Neural progenitor cell (in vitro differentiated cells): ENCODE measurements around the gene HAND2. TPM values are rescaled to one million over a fixed set of nuclear protein-coding genes. Genes with fewer than 3 reads are reported as not detected.

ENCODE experiments used
- DNase-seq: peaks from one replicate; pipeline ENCODE4 v3.0.0-alpha.2; 2016; ENCODE audit warnings: low spot score
- H2AFZ ChIP-seq: fragments of 200-600 bp; sonication (generic); replicated peaks from 2 replicates; pipeline ENCODE4 v1.6.1; 2016; ENCODE audit warnings: antibody characterized with exemption
- H3F3A ChIP-seq: fragments of 200-600 bp; sonication (generic); 2 replicates; pipeline ENCODE4 v1.6.1; 2016; ENCODE audit warnings: antibody characterized with exemption, low read depth
- H3K27ac ChIP-seq: fragments of 200-600 bp; sonication (generic); 2 replicates; pipeline ENCODE4 v1.5.1; 2016; ENCODE audit warnings: mild to moderate bottlenecking
- H3K27me3 ChIP-seq: fragments of 200-600 bp; sonication (generic); 2 replicates; pipeline ENCODE4 v1.6.1; 2016; ENCODE audit warnings: mild to moderate bottlenecking, moderate library complexity
- H3K36me3 ChIP-seq: fragments of 200-600 bp; sonication (generic); 2 replicates; pipeline ENCODE4 v1.5.1; 2016
- H3K4me1 ChIP-seq: fragments of 200-600 bp; sonication (generic); 2 replicates; pipeline ENCODE4 v1.6.1; 2016; ENCODE audit warnings: mixed run types
- H3K4me2 ChIP-seq: fragments of 200-600 bp; sonication (generic); 2 replicates; pipeline ENCODE4 v1.6.1; 2016
- H3K4me3 ChIP-seq: fragments of 200-600 bp; sonication (generic); 2 replicates; pipeline ENCODE4 v1.5.1; 2016
- H3K79me2 ChIP-seq: fragments of 200-600 bp; sonication (generic); 2 replicates; pipeline ENCODE4 v1.6.1; 2016; ENCODE audit warnings: low read depth
- H3K9ac ChIP-seq: fragments of 200-600 bp; sonication (generic); 2 replicates; pipeline ENCODE4 v1.6.1; 2016
- H3K9me3 ChIP-seq: fragments of 200-600 bp; sonication (generic); 2 replicates; pipeline ENCODE4 v1.5.1; 2016; ENCODE audit warnings: low read depth
- H4K20me1 ChIP-seq: fragments of 200-600 bp; sonication (generic); 2 replicates; pipeline ENCODE4 v1.6.1; 2016; ENCODE audit warnings: low read depth
- H3K27ac Mint-ChIP-seq: 3 replicates; pipeline ENCODE4 v1.8.0; 2021; ENCODE audit warnings: mixed read lengths
- H3K27me3 Mint-ChIP-seq: 2 replicates; pipeline ENCODE4 v1.8.0; 2022; ENCODE audit warnings: low read depth, mild to moderate bottlenecking, inconsistent platforms, moderate library complexity, mixed read lengths; ENCODE audit not compliant: insufficient read depth
- H3K36me3 Mint-ChIP-seq: 3 replicates; pipeline ENCODE4 v1.8.0; 2021; ENCODE audit warnings: mixed read lengths
- H3K4me1 Mint-ChIP-seq: 3 replicates; pipeline ENCODE4 v1.8.0; 2021; ENCODE audit warnings: mixed read lengths
- H3K4me3 Mint-ChIP-seq: 3 replicates; pipeline ENCODE4 v1.8.0; 2021; ENCODE audit warnings: mild to moderate bottlenecking, moderate library complexity, mixed read lengths
- H3K9me3 Mint-ChIP-seq: 3 replicates; pipeline ENCODE4 v1.8.0; 2020; ENCODE audit warnings: mixed read lengths
- EZH2 ChIP-seq: fragments of 200-600 bp; sonication (generic); IDR thresholded peaks from 2 replicates; pipeline ENCODE4 v1.6.1; 2017; ENCODE audit warnings: antibody characterized with exemption, mild to moderate bottlenecking, moderate library complexity
- EZH2phosphoT487 ChIP-seq: fragments of 200-600 bp; sonication (generic); IDR thresholded peaks from 2 replicates; pipeline ENCODE4 v1.6.1; 2017; ENCODE audit warnings: antibody characterized with exemption
- total RNA-seq: library from RNA; depleted of rRNA; stranded (reverse); fragments of >200 nt; gene quantifications from 2 replicates; pipeline ENCODE4 v1.2.3, GENCODE V29; 2015; ENCODE audit warnings: low replicate concordance
- TF ChIP-seq, protein P1 (sequence below): fragments of 200-600 bp; sonication (generic); IDR thresholded peaks from 2 replicates; pipeline ENCODE4 v1.5.1; 2017; ENCODE audit warnings: antibody characterized with exemption, mild to moderate bottlenecking

Gene HAND2
- total RNA-seq, 1 donor from 2014 or later: not detected

- Histone ChIP-seq H3K36me3 (no peaks in the 10 kb centered on the region), H3K4me2 (peak overlapping the region; percentile 6), H3K9me3 (no peaks in the 10 kb centered on the region), H3K27me3 (peaks cover 100% of the 10 kb centered on the region), H3K4me1 (peaks cover 16% of the 10 kb centered on the region), H3K79me2 (no peaks in the 10 kb centered on the region), H3K9ac (no peak overlapping the region), H3K4me3 (no peak overlapping the region), H2AFZ (no peak overlapping the region), H3F3A (peaks cover 9% of the 10 kb centered on the region), H3K27ac (no peak overlapping the region), H4K20me1 (peaks cover 86% of the 10 kb centered on the region)
- TF ChIP-seq, protein P1, sequence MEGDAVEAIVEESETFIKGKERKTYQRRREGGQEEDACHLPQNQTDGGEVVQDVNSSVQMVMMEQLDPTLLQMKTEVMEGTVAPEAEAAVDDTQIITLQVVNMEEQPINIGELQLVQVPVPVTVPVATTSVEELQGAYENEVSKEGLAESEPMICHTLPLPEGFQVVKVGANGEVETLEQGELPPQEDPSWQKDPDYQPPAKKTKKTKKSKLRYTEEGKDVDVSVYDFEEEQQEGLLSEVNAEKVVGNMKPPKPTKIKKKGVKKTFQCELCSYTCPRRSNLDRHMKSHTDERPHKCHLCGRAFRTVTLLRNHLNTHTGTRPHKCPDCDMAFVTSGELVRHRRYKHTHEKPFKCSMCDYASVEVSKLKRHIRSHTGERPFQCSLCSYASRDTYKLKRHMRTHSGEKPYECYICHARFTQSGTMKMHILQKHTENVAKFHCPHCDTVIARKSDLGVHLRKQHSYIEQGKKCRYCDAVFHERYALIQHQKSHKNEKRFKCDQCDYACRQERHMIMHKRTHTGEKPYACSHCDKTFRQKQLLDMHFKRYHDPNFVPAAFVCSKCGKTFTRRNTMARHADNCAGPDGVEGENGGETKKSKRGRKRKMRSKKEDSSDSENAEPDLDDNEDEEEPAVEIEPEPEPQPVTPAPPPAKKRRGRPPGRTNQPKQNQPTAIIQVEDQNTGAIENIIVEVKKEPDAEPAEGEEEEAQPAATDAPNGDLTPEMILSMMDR: no peak
- peak; percentile 70 for TF ChIP-seq EZH2
- TF ChIP-seq EZH2phosphoT487: peak; percentile 73
- peak overlapping the region; percentile 13 for H3K4me3 Mint-ChIP-seq
- no peaks in the 10 kb centered on the region for H3K36me3 Mint-ChIP-seq
- DNase-seq: peak; percentile 64
- peaks cover 9% of the 10 kb centered on the region for H3K9me3 Mint-ChIP-seq
- peaks cover 37% of the 10 kb centered on the region for H3K4me1 Mint-ChIP-seq
- peaks cover 94% of the 10 kb centered on the region for H3K27me3 Mint-ChIP-seq
- H3K27ac Mint-ChIP-seq: no peak overlapping the region
These were observed 4.7 kb downstream of the HAND2 start for GRCh38 chr4:173525118-173526011.

DNA sequence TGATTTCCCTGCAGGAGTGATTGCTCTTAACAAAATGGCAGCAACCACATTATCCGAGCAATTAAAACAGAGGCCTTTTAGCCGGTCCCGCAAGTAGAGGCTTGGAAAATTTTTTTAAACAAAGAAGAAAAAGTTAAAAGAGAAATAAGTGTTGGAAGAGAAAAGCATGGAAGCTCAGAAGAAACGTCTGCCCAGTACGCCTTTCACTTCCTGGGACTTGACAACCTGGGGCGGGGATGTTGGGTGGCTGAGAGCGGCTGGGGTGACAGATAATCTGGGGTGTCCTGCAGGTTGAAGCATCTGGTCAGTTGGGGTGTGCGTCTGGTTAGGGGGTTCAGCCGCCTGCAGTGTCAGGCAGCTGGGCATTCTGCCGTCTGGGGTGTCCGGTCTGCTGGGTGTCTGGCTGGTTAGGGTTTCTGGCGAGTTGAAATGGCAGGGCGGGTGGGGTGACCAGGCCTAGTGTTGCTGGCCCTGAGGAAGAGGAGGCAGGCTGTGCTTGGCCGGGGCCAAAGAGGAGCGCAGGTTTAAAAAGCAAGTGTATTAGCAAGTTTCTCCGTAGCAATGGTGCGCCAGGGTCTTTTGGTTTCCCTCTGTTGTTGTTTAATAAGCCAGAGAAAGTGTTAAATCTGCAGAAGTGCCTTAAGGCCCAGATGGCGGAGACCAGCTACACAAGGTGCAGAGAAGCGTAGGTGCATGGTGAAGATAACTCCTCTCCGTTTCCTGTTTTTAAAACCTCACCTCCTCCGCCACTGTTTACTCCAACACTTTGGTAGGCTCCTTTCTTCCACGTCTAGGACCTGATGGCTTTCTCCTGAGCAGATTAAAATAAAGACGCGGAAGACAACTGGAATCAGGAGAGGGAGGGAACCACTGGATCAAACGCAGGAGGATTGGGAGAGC, 5.6 kb downstream of the HAND2 start:
- no peak overlapping the region for H3K27ac Mint-ChIP-seq
- no peak for DNase-seq

DNA sequence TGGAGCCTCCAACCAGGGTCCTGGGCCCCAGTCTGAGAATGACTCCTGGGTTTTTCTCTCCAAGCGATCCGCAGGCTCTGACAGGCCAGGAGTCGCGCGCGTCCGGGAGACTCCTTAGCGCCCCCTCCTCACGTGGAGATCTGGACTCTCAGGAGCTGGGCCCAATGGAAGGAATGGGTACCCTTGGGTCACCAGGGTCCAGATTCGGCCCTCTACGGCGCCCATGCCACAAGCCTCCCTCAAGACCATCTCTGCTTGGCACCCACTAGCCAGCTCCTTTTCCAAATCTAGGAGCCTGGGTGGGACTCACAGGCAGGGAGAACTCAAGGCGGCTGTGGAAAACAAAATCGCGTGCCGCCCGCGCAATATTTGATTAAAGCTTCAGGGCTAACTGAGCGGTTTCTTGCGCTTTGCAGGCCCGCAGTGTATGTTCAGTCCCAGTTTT, 7.1 kb downstream of the HAND2 start:
- no peaks in the 10 kb centered on the region for H3K36me3 ChIP-seq
- no peak for TF ChIP-seq EZH2phosphoT487
- TF ChIP-seq, protein P1: peak; percentile 5
- peaks cover 15% of the 10 kb centered on the region for H3F3A ChIP-seq
- H3K27me3 ChIP-seq: peaks cover 100% of the 10 kb centered on the region
- H3K4me3 ChIP-seq: peak overlapping the region; percentile 43
- no peak for DNase-seq
- H3K9me3 ChIP-seq: no peaks in the 10 kb centered on the region
- Mint-ChIP-seq H3K4me1 (peaks cover 28% of the 10 kb centered on the region), H3K27me3 (peaks cover 100% of the 10 kb centered on the region), H3K27ac (no peak overlapping the region), H3K36me3 (no peaks in the 10 kb centered on the region), H3K4me3 (peak overlapping the region; percentile 85), H3K9me3 (peaks cover 8% of the 10 kb centered on the region)
- H3K9ac ChIP-seq: no peak overlapping the region
- H3K4me2 ChIP-seq: peak overlapping the region; percentile 74
- no peak overlapping the region for H3K27ac ChIP-seq
- H3K4me1 ChIP-seq: peaks cover 17% of the 10 kb centered on the region
- H4K20me1 ChIP-seq: peaks cover 100% of the 10 kb centered on the region
- H2AFZ ChIP-seq: no peak overlapping the region
- no peaks in the 10 kb centered on the region for H3K79me2 ChIP-seq

More for the DNA sequence above, 5.6 kb downstream of the HAND2 start:
- Histone ChIP-seq H3K79me2 (no peaks in the 10 kb centered on the region), H3K4me2 (no peak overlapping the region), H3K9ac (no peak overlapping the region), H3K9me3 (no peaks in the 10 kb centered on the region), H3K27ac (no peak overlapping the region), H3K36me3 (no peaks in the 10 kb centered on the region), H2AFZ (no peak overlapping the region), H3K27me3 (peaks cover 100% of the 10 kb centered on the region), H4K20me1 (peaks cover 92% of the 10 kb centered on the region), H3F3A (peaks cover 9% of the 10 kb centered on the region), H3K4me3 (no peak overlapping the region), H3K4me1 (peaks cover 16% of the 10 kb centered on the region)
- H3K27me3 Mint-ChIP-seq: peaks cover 94% of the 10 kb centered on the region
- H3K4me3 Mint-ChIP-seq: peak overlapping the region; percentile 46
- H3K36me3 Mint-ChIP-seq: no peaks in the 10 kb centered on the region
- H3K9me3 Mint-ChIP-seq: peaks cover 11% of the 10 kb centered on the region
- H3K4me1 Mint-ChIP-seq: peaks cover 32% of the 10 kb centered on the region
- TF ChIP-seq EZH2 (peak; percentile 29), EZH2phosphoT487 (peak; percentile 7)
- TF ChIP-seq, protein P1: no peak
